Cerebellar cortex (tissue), 1 donor: Measurements from ENCODE around the gene WDR5.

ENCODE experiments used
- DNase-seq: peaks from one replicate; pipeline ENCODE4 v3.0.0-alpha.2; 2015; ENCODE audit warnings: low spot score

WDR5 gene

GRCh38 chr9:134188386-134189144 is 52.7 kb downstream of the WDR5 start:
- DNase-seq = no peak

GRCh38 chr9:134189145-134189469 is 53.2 kb downstream of the WDR5 start:
- DNase-seq = peak; percentile 58

- DNase-seq = peak; percentile 66
These were observed 53.8 kb downstream of the WDR5 start for GRCh38 chr9:134189470-134190231.

- peak; percentile 58 for DNase-seq
These were observed 54.6 kb downstream of the WDR5 start for GRCh38 chr9:134190232-134191121.

- DNase-seq = no peak
These were observed 55.8 kb downstream of the WDR5 start for GRCh38 chr9:134191455-134192209.

- no peak for DNase-seq
These were observed 56.5 kb downstream of the WDR5 start for GRCh38 chr9:134192311-134192950.

GRCh38 chr9:134192951-134193731 is 57.3 kb downstream of the WDR5 start:
- DNase-seq = no peak

GRCh38 chr9:134193912-134194535 is 58.1 kb downstream of the WDR5 start:
- no peak for DNase-seq

- DNase-seq = no peak
These were observed 59.7 kb downstream of the WDR5 start for GRCh38 chr9:134195558-134195957.

GRCh38 chr9:134196911-134197310 is 61.0 kb downstream of the WDR5 start:
- DNase-seq = no peak

GRCh38 chr9:134198791-134199190 is 62.9 kb downstream of the WDR5 start:
- DNase-seq = no peak

- DNase-seq = no peak
These were observed 64.8 kb downstream of the WDR5 start for GRCh38 chr9:134200730-134201129.

GRCh38 chr9:134203224-134203623 is 67.3 kb downstream of the WDR5 start:
- no peak for DNase-seq

GRCh38 chr9:134204041-134204440 is 68.2 kb downstream of the WDR5 start:
- no peak for DNase-seq

- DNase-seq = no peak
These were observed 69.2 kb downstream of the WDR5 start for GRCh38 chr9:134204991-134205578.

GRCh38 chr9:134205672-134206310 is 69.9 kb downstream of the WDR5 start:
- DNase-seq = peak; percentile 82

- DNase-seq = no peak
These were observed 70.7 kb downstream of the WDR5 start for GRCh38 chr9:134206311-134207300.

- peak; percentile 71 for DNase-seq
These were observed 72.5 kb downstream of the WDR5 start for GRCh38 chr9:134208310-134208841.
